Suprapubic skin (tissue), 3 donors: ENCODE results near the gene HSPG2.

Source experiments
- CTCF ChIP-seq, 2 donors: fragments of 200-600 bp in 1 of 2; fragments of 450-650 bp in 1 of 2; sonication (generic) in 1 of 2; IDR thresholded peaks; one replicate each; pipeline ENCODE4 v1.5.1; 2016 to 2019; ENCODE audit warnings: antibody characterized with exemption in 2 of 2, mild to moderate bottlenecking in 1 of 2, moderate library complexity in 1 of 2
- POLR2A ChIP-seq, 2 donors: fragments of 450-650 bp; IDR thresholded peaks; one replicate each; pipeline ENCODE4 v1.6.1; 2017; ENCODE audit warnings: antibody characterized with exemption in 2 of 2, mild to moderate bottlenecking in 2 of 2, moderate library complexity in 2 of 2

- no peak for TF ChIP-seq CTCF (IDR thresholded peaks at IDR 0.05)
- no peak for TF ChIP-seq POLR2A (IDR thresholded peaks at IDR 0.05)
These were observed 76.1 kb downstream of the HSPG2 start for GRCh38 chr1:21860971-21861370.
